Measurements from ENCODE around the gene CENPP.

CENPP gene

GRCh38 chr9:92422611-92423338 lies 97.0 kb downstream of the CENPP start:
- in situ Hi-C loops (cut with MboI; ENCODE audit: low sequenced_read_pairs): no loop called here

DNA sequence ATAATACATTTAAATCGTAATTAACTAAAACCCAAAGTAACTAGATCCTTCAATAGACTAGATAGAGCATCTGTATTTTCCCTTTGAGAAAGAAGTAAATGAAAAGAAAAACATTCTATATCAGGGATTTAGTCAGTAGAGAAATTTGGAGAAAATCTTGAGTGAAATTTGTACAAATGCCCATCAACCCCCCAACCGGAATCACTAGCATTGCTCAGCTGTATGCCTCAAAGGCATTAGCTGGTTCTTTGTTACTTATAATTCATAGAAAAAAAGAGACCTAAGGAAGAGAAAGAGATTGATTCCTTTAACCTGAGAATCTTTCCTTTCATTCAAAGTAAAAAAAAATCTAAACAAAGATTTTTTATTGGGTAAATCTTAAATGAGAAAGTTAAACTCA lies 97.9 kb downstream of the CENPP start:
- in situ Hi-C loops (cut with MboI; ENCODE audit: low sequenced_read_pairs): no loop called here

DNA sequence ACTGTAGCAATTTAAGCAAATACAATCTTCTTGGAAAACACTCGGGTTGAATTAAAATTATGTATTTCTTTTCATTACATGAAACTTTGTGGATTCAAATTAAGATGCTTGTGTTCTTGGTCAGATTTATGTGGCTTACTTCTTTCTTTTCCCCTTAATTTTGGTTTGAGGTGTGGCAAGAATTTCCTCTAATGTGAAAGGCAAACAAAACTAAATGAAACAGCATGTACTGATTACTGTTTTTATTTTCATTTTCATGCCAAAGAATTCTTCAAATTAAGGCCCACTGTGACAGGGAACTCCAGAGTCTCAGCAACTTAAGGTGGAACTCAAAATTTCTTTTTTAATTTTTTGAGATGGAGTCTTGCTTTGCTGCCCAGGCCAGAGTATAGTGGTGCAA lies 98.6 kb downstream of the CENPP start, which contains the start of gene OMD:
TSS of gene OMD (minus strand) at position 132 of the 400 bp plus-strand sequence. CDS start 6,913 bp downstream, outside the sequence.
- in situ Hi-C loops (cut with MboI; ENCODE audit: low sequenced_read_pairs): no loop called here

DNA sequence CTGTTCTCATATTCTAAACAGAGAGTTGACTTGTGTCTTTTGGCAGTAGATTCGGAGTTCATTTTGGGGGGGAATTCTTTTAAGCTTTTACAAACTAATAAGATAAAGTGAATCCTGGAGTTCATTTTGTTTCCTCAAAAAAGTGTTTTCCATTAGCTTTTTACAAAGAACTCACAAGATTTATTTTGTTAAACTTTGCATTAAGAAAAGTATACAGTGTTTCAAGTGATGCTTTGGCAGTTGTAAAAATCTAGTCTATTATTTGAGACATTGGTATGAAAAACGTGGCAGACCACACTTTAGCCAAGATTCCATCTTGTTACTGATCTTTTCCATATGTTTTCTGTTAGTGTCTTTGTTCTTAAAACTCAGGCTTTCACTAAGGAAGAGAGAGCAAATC lies 99.7 kb downstream of the CENPP start:
- in situ Hi-C loops (cut with MboI; ENCODE audit: low sequenced_read_pairs): no loop called here

GRCh38 chr9:92426501-92427145 lies 100.9 kb downstream of the CENPP start:
- in situ Hi-C loops (cut with MboI; ENCODE audit: low sequenced_read_pairs): no loop called here

GRCh38 chr9:92429836-92430235 lies 104.1 kb downstream of the CENPP start:
- in situ Hi-C loops (cut with MboI; ENCODE audit: low sequenced_read_pairs): no loop called here

DNA sequence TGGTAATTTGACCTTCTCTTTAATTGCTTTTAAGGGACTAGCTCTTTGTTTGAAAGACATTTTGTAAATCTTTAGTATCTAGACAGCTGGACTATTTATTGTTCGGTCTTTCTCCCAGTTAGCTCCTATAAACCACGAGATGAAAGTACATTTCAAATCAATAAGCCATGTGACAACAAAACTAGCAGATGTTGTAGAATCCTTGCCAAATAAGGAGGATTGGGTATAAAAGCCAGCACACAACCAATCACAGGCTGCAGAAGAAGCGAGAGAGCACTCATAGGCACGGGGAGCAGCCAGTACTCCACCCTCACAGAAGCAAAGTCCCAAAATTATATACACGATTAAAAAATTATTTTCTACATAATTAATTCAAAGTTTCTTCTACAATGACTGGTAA lies 106.6 kb downstream of the CENPP start:
- in situ Hi-C loops (cut with MboI; ENCODE audit: low sequenced_read_pairs): no loop called here

DNA sequence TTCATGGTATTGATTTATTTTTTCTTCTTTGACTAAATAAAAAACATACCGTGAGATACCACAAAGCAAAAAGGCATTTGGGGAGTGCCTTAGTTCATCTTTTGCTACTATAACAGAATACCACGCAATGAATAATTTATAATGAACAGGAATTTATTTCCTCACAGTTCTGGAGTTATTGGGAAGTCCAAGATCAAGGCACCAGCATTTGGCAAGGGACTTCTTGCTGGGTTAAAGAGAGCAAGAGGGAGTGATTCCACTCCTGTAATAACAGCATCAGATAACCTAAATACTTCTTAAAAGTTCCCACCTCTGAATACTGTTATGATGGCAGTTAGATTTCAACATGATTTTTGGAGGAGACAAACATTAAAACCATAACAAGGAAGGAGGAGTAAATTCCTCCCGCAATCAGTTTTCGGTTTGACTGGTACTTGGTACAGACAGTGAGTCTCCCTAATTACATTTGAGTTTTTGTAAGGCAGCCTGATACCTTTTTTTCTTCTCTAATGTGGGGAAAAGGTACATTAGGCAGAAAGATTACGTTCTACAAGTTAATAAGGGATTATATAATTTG lies 107.3 kb downstream of the CENPP start:
- in situ Hi-C loops (cut with MboI; ENCODE audit: low sequenced_read_pairs): no loop called here

DNA sequence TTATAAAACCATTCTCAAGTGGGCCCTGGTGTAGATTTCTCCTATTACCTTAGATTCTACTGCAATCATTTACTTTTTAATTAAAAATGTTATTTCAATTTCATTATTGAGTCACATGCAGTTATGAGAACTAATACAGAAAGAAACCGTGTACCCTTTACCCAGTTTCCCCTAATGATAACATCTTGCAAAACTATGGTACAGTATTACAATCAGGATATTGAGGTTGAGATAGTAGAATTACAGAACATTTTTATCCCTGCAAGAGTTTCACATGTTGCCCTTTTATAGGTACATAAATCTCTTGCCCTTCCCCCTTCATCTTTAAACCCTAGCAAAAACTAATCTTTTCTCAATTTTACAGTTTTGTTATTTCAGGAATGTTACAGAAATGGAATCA lies 109.5 kb downstream of the CENPP start:
- in situ Hi-C loops (cut with MboI; ENCODE audit: low sequenced_read_pairs): no loop called here

DNA sequence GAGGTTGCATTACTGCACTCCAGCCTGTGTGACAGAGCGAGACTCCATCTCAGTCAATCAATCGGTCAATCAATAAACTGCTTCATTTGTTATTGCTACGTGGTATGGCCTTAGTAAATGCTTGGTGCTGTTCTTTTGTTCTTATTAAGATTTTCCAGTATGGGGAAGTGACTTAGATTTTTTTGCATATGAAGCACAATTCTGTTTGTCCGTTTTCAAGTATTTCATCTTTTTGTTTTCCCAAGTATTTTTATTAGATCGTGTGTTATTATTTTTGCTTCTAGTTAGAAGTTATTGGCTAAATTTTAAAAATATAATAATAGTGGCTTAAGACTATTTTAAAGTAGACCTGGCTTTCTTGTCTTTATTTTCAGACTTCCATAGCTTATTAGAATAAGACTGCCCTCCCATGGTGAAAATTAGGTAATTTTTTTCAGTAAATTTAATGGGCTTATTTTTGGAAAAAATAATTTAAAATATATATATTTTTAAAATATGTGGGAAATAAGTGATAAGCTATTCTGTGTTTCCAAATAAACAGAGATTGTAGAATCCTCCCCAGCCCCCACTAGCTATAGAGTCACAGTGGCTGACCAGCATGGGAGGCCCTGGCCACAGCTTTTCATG lies 113.3 kb downstream of the CENPP start:
- in situ Hi-C loops (cut with MboI; ENCODE audit: low sequenced_read_pairs): no loop called here

DNA sequence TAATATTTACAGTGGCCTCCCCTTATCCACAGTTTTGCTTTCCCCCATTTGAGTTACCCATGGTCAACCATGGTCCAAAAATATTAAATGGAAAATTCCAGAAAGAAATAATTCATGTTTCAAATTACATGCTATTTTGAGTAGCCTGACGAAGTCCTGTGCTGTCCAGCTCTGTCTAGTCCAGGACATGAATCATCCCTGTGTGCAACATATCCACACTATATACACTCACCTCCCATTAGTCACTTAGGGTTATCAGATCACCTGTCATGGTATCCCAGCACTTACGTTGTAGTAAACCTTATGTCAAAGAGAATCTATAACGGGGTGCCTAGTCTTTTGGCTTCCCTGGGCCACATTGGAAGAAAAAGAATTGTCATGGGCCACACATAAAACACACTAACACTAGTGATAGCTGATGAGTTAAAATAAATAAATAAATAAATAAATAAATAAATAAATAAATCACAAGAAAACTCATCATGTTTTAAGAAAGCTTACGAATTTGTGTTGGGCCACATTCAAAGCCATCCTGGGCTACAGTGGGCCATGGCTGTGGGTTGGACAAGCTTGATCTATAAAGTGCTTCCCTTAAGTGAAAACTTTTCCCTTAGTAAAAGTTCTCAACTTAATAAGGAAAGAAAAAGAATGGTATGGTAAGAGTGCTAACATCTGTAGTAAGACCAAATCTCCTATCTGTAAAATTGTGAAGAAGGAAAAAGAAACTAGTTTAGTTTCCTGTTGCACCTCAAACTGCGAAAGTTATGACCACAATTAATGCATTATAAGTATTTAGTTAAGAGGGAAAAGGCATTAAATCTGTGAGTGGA lies 114.4 kb downstream of the CENPP start:
- in situ Hi-C loops (cut with MboI; ENCODE audit: low sequenced_read_pairs): no loop called here

DNA sequence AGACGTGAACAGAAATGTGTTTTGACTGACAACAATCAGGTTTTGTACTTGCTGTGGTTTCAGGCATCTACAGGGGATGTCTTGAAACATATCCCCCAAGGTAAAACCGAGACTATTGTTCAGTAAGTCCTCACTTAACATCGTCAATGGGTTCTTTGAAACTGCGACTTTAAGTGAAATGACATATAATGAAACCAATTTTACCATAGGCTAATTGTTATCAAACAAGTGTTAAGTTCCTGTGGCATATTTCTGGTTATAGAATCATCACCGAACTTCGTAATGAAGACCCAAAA lies 114.9 kb downstream of the CENPP start:
- in situ Hi-C loops (cut with MboI; ENCODE audit: low sequenced_read_pairs): no loop called here

GRCh38 chr9:92444841-92445240 lies 119.1 kb downstream of the CENPP start:
- in situ Hi-C loops (cut with MboI; ENCODE audit: low sequenced_read_pairs): no loop called here

- in situ Hi-C loops (cut with MboI; ENCODE audit: low sequenced_read_pairs): no loop called here
Measured at GRCh38 chr9:92446536-92446935, 120.8 kb downstream of the CENPP start.

DNA sequence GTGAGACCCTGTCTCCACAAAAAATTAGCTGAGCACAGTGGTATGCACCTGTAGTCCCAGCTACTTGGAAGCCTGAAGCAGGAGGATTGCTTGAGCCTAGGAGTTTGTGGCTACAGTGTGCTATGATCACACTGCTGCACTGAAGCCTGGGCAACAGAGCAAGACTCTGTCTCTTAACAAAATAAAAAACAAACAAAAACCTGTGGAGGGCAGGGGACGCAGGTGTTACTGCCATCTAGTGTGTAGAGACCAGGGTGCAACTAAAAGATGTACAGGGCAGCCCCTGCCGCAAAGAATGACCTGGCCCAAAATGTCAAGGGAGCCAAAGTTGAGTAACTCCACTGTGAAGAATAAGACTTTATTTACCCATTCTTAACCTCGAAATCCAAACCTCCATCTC lies 129.5 kb downstream of the CENPP start:
- in situ Hi-C loops (cut with MboI; ENCODE audit: low sequenced_read_pairs): no loop called here

- in situ Hi-C loops (cut with MboI; ENCODE audit: low sequenced_read_pairs): no loop called here
Measured at GRCh38 chr9:92457576-92457975, 131.8 kb downstream of the CENPP start.

DNA sequence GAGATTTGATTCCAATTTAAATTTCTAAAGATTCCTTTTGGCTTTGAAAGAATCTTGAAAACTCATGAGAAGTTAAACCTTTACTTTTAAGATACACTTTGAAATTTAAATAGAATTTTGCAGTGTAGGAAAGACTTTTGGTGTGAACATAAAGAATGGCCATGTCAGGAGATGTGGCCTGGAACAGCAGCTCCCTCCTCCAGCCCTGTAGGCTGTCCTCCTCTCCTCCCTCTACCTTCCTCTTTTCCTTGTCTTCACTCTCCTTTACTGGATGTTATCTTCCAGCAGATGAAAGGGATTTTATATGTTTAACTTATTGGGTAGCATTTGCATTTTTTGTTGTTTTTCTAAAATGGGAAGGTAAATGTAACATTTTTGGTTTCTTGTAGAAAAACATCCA lies 137.6 kb downstream of the CENPP start:
- in situ Hi-C loops (cut with MboI; ENCODE audit: low sequenced_read_pairs): no loop called here

DNA sequence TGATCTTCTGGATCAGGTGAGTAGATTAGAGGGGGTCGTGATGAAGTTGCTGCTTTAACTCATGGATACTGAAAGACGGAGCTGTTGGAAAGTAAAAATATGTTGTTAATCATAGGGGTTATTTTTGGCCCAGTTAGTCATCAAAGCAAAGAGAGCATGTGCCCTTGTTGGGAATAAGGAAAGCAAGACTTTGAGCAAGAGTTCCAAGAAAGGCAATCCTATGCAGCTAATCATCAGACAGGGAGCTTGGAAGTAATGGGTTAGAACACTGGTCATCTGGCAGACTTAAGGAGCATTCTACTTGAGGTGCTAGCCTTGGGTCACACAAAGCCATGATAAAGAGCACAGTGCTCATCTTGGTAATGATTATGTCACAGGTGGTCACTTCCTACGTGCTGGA lies 138.2 kb downstream of the CENPP start:
- in situ Hi-C loops (cut with MboI; ENCODE audit: low sequenced_read_pairs): no loop called here

GRCh38 chr9:92467041-92467440 lies 141.3 kb downstream of the CENPP start:
- in situ Hi-C loops (cut with MboI; ENCODE audit: low sequenced_read_pairs): no loop called here

DNA sequence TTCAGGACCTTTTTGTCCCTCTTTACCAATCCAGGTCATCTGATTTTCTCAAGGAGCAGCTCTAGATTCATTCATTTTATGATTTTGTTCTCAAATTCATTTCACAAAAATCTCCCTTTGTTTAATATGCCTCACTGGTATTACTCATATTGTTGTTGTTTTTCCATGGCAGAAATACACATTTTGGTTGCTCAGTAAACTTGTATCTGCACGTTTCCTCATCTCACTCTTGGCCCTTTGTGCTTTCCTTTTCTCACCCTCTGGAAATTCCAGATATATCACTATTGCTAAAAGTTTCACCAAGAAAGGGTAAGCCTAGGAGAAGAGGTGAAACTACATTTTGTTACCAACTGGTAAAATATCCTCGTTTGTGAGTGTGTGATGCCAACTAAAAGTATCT lies 141.8 kb downstream of the CENPP start:
- in situ Hi-C loops (cut with MboI; ENCODE audit: low sequenced_read_pairs): no loop called here

DNA sequence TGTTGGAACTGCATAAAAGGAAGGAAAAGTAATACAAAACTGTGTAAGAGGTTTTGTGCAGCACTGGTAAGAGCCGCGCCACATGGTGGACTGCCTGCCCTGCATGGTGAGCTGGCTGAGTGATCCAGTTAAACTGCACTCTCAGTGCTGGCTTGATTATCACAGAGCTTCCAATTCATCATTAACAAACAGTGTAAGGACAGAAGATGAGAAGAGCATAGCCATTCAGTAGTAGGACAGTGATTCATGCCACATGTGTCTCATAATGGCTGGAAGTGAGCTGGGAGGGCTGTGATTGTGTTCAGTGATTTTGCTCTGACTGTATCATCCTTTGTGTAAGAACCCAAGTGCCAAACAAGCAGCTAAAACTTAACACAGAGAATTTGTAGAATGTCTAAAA lies 142.5 kb downstream of the CENPP start:
- in situ Hi-C loops (cut with MboI; ENCODE audit: low sequenced_read_pairs): no loop called here
